Brain microvascular endothelial cell (primary cell): ENCODE data around the gene FAH.

ENCODE experiments used
- DNase-seq: peaks from one replicate; pipeline ENCODE4 v3.0.0-alpha.2; 2020
- H3K27ac ChIP-seq: fragments of 250-450 bp; sonication (Bioruptor Pico); 2 replicates; pipeline ENCODE4 v1.5.1; 2020; ENCODE audit warnings: mild to moderate bottlenecking, moderate library complexity
- H3K27me3 ChIP-seq: fragments of 250-450 bp; sonication (Bioruptor Pico); replicated peaks from 2 replicates; pipeline ENCODE4 v1.5.1; 2020; ENCODE audit warnings: mild to moderate bottlenecking
- H3K36me3 ChIP-seq: fragments of 250-450 bp; sonication (Bioruptor Pico); replicated peaks from 2 replicates; pipeline ENCODE4 v1.5.1; 2020; ENCODE audit warnings: mild to moderate bottlenecking
- H3K4me3 ChIP-seq: 2 replicates; pipeline ENCODE4 v1.5.1; 2011; ENCODE audit warnings: low read depth, mild to moderate bottlenecking, control low read depth, low read length, moderate library complexity
- CTCF ChIP-seq: IDR thresholded peaks from 2 replicates; pipeline ENCODE4 v1.5.1; 2011; ENCODE audit warnings: low read depth, mild to moderate bottlenecking, moderate library complexity, low read length, control low read depth, inconsistent platforms; ENCODE audit errors: missing control alignments
- in situ Hi-C: cut with HindIII; loops from 2 replicates; pipeline ENCODE4 v1.10.0; 2017; ENCODE audit warnings: low sequenced_read_pairs, low pct_ligation_motif_present

FAH gene

GRCh38 chr15:80216141-80216540 is 63.3 kb downstream of the FAH start:
- Histone ChIP-seq H3K27me3 (no peaks in the 10 kb centered on the region), H3K36me3 (no peaks in the 10 kb centered on the region), H3K27ac (no peak overlapping the region), H3K4me3 (no peak overlapping the region)
- no peak for TF ChIP-seq CTCF
- DNase-seq: no peak
- in situ Hi-C loops: no loop called here

GRCh38 chr15:80216911-80217310 is 64.1 kb downstream of the FAH start:
- DNase-seq: no peak
- no peak for TF ChIP-seq CTCF
- H3K27ac ChIP-seq: no peak overlapping the region
- H3K4me3 ChIP-seq: no peak overlapping the region
- no peaks in the 10 kb centered on the region for H3K36me3 ChIP-seq
- H3K27me3 ChIP-seq: no peaks in the 10 kb centered on the region
- in situ Hi-C loops: no loop called here

- no peak for TF ChIP-seq CTCF
- no peak for DNase-seq
- Histone ChIP-seq H3K4me3 (no peak overlapping the region), H3K36me3 (no peaks in the 10 kb centered on the region), H3K27me3 (no peaks in the 10 kb centered on the region), H3K27ac (no peak overlapping the region)
- in situ Hi-C loops: no loop called here
Measured at GRCh38 chr15:80217327-80217900, 64.6 kb downstream of the FAH start.

GRCh38 chr15:80219955-80220354 is 67.2 kb downstream of the FAH start:
- no peaks in the 10 kb centered on the region for H3K27me3 ChIP-seq
- H3K4me3 ChIP-seq: no peak overlapping the region
- no peak for DNase-seq
- in situ Hi-C loops: no loop called here
- H3K36me3 ChIP-seq: no peaks in the 10 kb centered on the region
- no peak overlapping the region for H3K27ac ChIP-seq
- no peak for TF ChIP-seq CTCF

GRCh38 chr15:80228959-80229610 is 76.3 kb downstream of the FAH start:
- Histone ChIP-seq H3K36me3 (no peaks in the 10 kb centered on the region), H3K27ac (no peak overlapping the region), H3K27me3 (no peaks in the 10 kb centered on the region), H3K4me3 (no peak overlapping the region)
- no peak for TF ChIP-seq CTCF
- DNase-seq: peak; percentile 26
- in situ Hi-C loops: no loop called here

GRCh38 chr15:80231371-80231770 is 78.6 kb downstream of the FAH start:
- no peaks in the 10 kb centered on the region for H3K36me3 ChIP-seq
- H3K4me3 ChIP-seq: no peak overlapping the region
- no peak overlapping the region for H3K27ac ChIP-seq
- DNase-seq: no peak
- in situ Hi-C loops: no loop called here
- no peaks in the 10 kb centered on the region for H3K27me3 ChIP-seq
- TF ChIP-seq CTCF: no peak
